ENCODE data around the gene RNASE1.

Gene RNASE1

GRCh38 chr14:20799892-20800544, 2.6 kb downstream of the RNASE1 start:
- no peak for TF ChIP-seq POLR2A (IDR thresholded peaks at IDR 0.05; ENCODE audit: extremely low read depth, insufficient read length)
- no peak for TF ChIP-seq MYC (IDR thresholded peaks at IDR 0.05; ENCODE audit: low read depth, low read length)
- TF ChIP-seq CTCF (IDR thresholded peaks at IDR 0.05; ENCODE audit: low read depth, low read length), result no peak
- no peak for TF ChIP-seq MAX (IDR thresholded peaks at IDR 0.05; ENCODE audit: low read depth, low read length)
- no peak overlapping the region for H3K4me3 ChIP-seq (ENCODE audit: low read depth, low read length)
- DNase-seq (ENCODE audit: low read depth), result peak; percentile 70

- DNase-seq (ENCODE audit: low read depth), result no peak
- no peak overlapping the region for H3K4me3 ChIP-seq (ENCODE audit: low read depth, low read length)
- TF ChIP-seq POLR2A (IDR thresholded peaks at IDR 0.05; ENCODE audit: extremely low read depth, insufficient read length), result no peak
- TF ChIP-seq MAX (IDR thresholded peaks at IDR 0.05; ENCODE audit: low read depth, low read length), result no peak
- TF ChIP-seq MYC (IDR thresholded peaks at IDR 0.05; ENCODE audit: low read depth, low read length), result no peak
- TF ChIP-seq CTCF (IDR thresholded peaks at IDR 0.05; ENCODE audit: low read depth, low read length), result no peak
These were observed 3.2 kb downstream of the RNASE1 start for GRCh38 chr14:20799456-20799891.

- no peak for DNase-seq (ENCODE audit: low read depth)
- no peak for TF ChIP-seq MAX (IDR thresholded peaks at IDR 0.05; ENCODE audit: low read depth, low read length)
- no peak for TF ChIP-seq CTCF (IDR thresholded peaks at IDR 0.05; ENCODE audit: low read depth, low read length)
- no peak for TF ChIP-seq MYC (IDR thresholded peaks at IDR 0.05; ENCODE audit: low read depth, low read length)
- no peak for TF ChIP-seq POLR2A (IDR thresholded peaks at IDR 0.05; ENCODE audit: extremely low read depth, insufficient read length)
- H3K4me3 ChIP-seq (ENCODE audit: low read depth, low read length), result no peak overlapping the region
These were observed 3.7 kb downstream of the RNASE1 start for GRCh38 chr14:20798932-20799331.

GRCh38 chr14:20798318-20798717, 4.3 kb downstream of the RNASE1 start:
- DNase-seq (ENCODE audit: low read depth), result no peak
- TF ChIP-seq POLR2A (IDR thresholded peaks at IDR 0.05; ENCODE audit: extremely low read depth, insufficient read length) (no peak), MYC (IDR thresholded peaks at IDR 0.05; ENCODE audit: low read depth, low read length) (no peak), MAX (IDR thresholded peaks at IDR 0.05; ENCODE audit: low read depth, low read length) (no peak), CTCF (IDR thresholded peaks at IDR 0.05; ENCODE audit: low read depth, low read length) (no peak)
- no peak overlapping the region for H3K4me3 ChIP-seq (ENCODE audit: low read depth, low read length)

- TF ChIP-seq MAX (IDR thresholded peaks at IDR 0.05; ENCODE audit: low read depth, low read length) (no peak), CTCF (IDR thresholded peaks at IDR 0.05; ENCODE audit: low read depth, low read length) (no peak), POLR2A (IDR thresholded peaks at IDR 0.05; ENCODE audit: extremely low read depth, insufficient read length) (no peak), MYC (IDR thresholded peaks at IDR 0.05; ENCODE audit: low read depth, low read length) (no peak)
- DNase-seq (ENCODE audit: low read depth), result no peak
These were observed 5.5 kb downstream of the RNASE1 start for GRCh38 chr14:20797164-20797563.

More at GRCh38 chr14:20797164-20797563, 5.5 kb downstream of the RNASE1 start:
- no peak overlapping the region for H3K4me3 ChIP-seq (ENCODE audit: low read depth, low read length)

Data from NB4 (cell line).